HepG2 (cell line): Measurements from ENCODE around the gene RGS19. TPM values are rescaled to one million over a fixed set of nuclear protein-coding genes. Genes with fewer than 3 reads are reported as not detected.
A peak's percentile ranks its signal among the peaks of the same experiment; 100 is the strongest.

Experiments used
- ARID3A ChIP-seq: IDR thresholded peaks from 2 replicates; pipeline ENCODE4 v1.6.1; 2012; ENCODE audit warnings: low read depth, low read length, improper control_type of control experiment
- BRF2 ChIP-seq: sonication (generic); formaldehyde crosslinking; IDR thresholded peaks from 2 replicates; pipeline ENCODE4 v1.8.1; 2022; ENCODE audit warnings: mild to moderate bottlenecking, missing genetic modification reagents
- FOXA1 ChIP-seq, 2 experiments: fragments of 450-650 bp in 1 of 2; sonication (generic) in 1 of 2; formaldehyde crosslinking in 1 of 2; IDR thresholded peaks; 2 replicates each; pipeline versions ENCODE4 v1.4.0 to v1.6.1; 2016 to 2020; ENCODE audit warnings: missing genetic modification reagents in 1 of 2
- HNF1B ChIP-seq: sonication (generic); formaldehyde crosslinking; IDR thresholded peaks from 2 replicates; pipeline ENCODE4 v1.5.1; 2020; ENCODE audit warnings: mild to moderate bottlenecking, moderate library complexity, missing genetic modification reagents
- MTA1 ChIP-seq: sonication (generic); formaldehyde crosslinking; IDR thresholded peaks from 2 replicates; pipeline ENCODE4 v1.4.0; 2020; ENCODE audit warnings: missing genetic modification reagents, mild to moderate bottlenecking, borderline replicate concordance
- NONO ChIP-seq, 2 experiments: fragments of 450-650 bp in 1 of 2; sonication (generic) in 1 of 2; formaldehyde crosslinking in 1 of 2; IDR thresholded peaks in 1 of 2; conservative IDR thresholded peaks in 1 of 2; 2 replicates each; pipeline versions ENCODE4 v1.6.1 to v1.8.0; 2017 to 2022; ENCODE audit warnings: mild to moderate bottlenecking in 1 of 2, missing genetic modification reagents in 1 of 2, moderate library complexity in 1 of 2
- RBAK ChIP-seq: sonication (generic); formaldehyde crosslinking; IDR thresholded peaks from 2 replicates; pipeline ENCODE4 v1.5.1; 2020; ENCODE audit warnings: mild to moderate bottlenecking, missing genetic modification reagents
- REL ChIP-seq: sonication (generic); formaldehyde crosslinking; conservative IDR thresholded peaks from 2 replicates; pipeline ENCODE4 v1.8.0; 2022; ENCODE audit warnings: mild to moderate bottlenecking, missing genetic modification reagents, moderate library complexity
- SIX4 ChIP-seq: sonication (generic); formaldehyde crosslinking; IDR thresholded peaks from 2 replicates; pipeline ENCODE4 v1.4.0; 2020; ENCODE audit warnings: missing genetic modification reagents
- STAT6 ChIP-seq: sonication (generic); formaldehyde crosslinking; IDR thresholded peaks from 2 replicates; pipeline ENCODE4 v1.4.0; 2020; ENCODE audit warnings: missing genetic modification reagents, mild to moderate bottlenecking, borderline replicate concordance
- TBX3 ChIP-seq: fragments of 450-650 bp; IDR thresholded peaks from 2 replicates; pipeline ENCODE4 v1.6.1; 2017; ENCODE audit warnings: antibody characterized with exemption, mild to moderate bottlenecking, inconsistent platforms, borderline replicate concordance
- ZNF280D ChIP-seq: sonication (generic); formaldehyde crosslinking; IDR thresholded peaks from 2 replicates; pipeline ENCODE4 v1.5.1; 2020; ENCODE audit warnings: mild to moderate bottlenecking, missing genetic modification reagents
- ZNF441 ChIP-seq: sonication (generic); formaldehyde crosslinking; IDR thresholded peaks from 2 replicates; pipeline ENCODE4 v1.7.0; 2021; ENCODE audit warnings: missing genetic modification reagents, borderline replicate concordance
- ZNF510 ChIP-seq: sonication (generic); formaldehyde crosslinking; IDR thresholded peaks from 2 replicates; pipeline ENCODE4 v1.4.0; 2020; ENCODE audit warnings: low read depth, mild to moderate bottlenecking, missing genetic modification reagents
- ZNF547 ChIP-seq: sonication (generic); formaldehyde crosslinking; IDR thresholded peaks from 2 replicates; pipeline ENCODE4 v1.5.1; 2020; ENCODE audit warnings: mild to moderate bottlenecking, missing genetic modification reagents
- ZNF607 ChIP-seq: sonication (generic); formaldehyde crosslinking; IDR thresholded peaks from 2 replicates; pipeline ENCODE4 v1.5.1; 2020; ENCODE audit warnings: missing genetic modification reagents, mild to moderate bottlenecking, borderline replicate concordance
- ZNF616 ChIP-seq: sonication (generic); formaldehyde crosslinking; IDR thresholded peaks from 2 replicates; pipeline ENCODE4 v1.5.0; 2020; ENCODE audit warnings: low read depth, mild to moderate bottlenecking, missing genetic modification reagents
- polyA plus RNA-seq, 8 experiments: library from polyadenylated mRNA; depleted of rRNA in 3 of 8; stranded (reverse) in 7 of 8; unstranded in 1 of 8; fragments of >200 nt; fragmentation: Illumina TruSeq in 4 of 8; extraction: Trizol in 4 of 8; gene quantifications; 2 replicates each; pipeline versions ENCODE4 v1.2.1 to v1.2.3, GENCODE V29; 2011 to 2016; ENCODE audit warnings: low read depth in 4 of 8, missing spikeins in 1 of 8, mixed read lengths in 1 of 8; ENCODE audit not compliant: insufficient read depth in 1 of 8
- total RNA-seq, 5 experiments: library from RNA; depleted of rRNA; stranded (reverse); fragments of >200 nt; fragmentation: Illumina TruSeq; extraction: Trizol; gene quantifications; 2 replicates each; pipeline ENCODE4 v1.2.3, GENCODE V29; 2016; ENCODE audit warnings: low read depth in 1 of 5

Gene RGS19
- total and polyA plus RNA-seq, 2 of the 13 experiments (the other 11 are each of a cell fraction or from before 2014, with no cell fraction given): 10.7 to 11.9 TPM

GRCh38 chr20:64079273-64080012 is at the start of gene RGS19 (continued):
- no peak for TF ChIP-seq TBX3
- no peak for TF ChIP-seq NONO (IDR thresholded peaks at IDR 0.05)
- 0 out of 2 replicates have a peak, but pooled peaks have one; percentile 38 for TF ChIP-seq NONO (CRISPR knock-in tag; conservative IDR thresholded peaks at IDR 0.05)
- peak; percentile 66; the same call in 1 of the 2 replicates for TF ChIP-seq HNF1B
- TF ChIP-seq FOXA1 (IDR thresholded peaks at IDR 0.05): no peak
- no peak for TF ChIP-seq FOXA1 (CRISPR knock-in tag; IDR thresholded peaks at IDR 0.05)
- TF ChIP-seq RBAK (CRISPR knock-in tag): no peak
- peak; percentile 28; the same call in 1 of the 2 replicates for TF ChIP-seq ZNF441 (CRISPR knock-in tag)
- TF ChIP-seq REL (CRISPR knock-in tag): no peak
- TF ChIP-seq MTA1: peak; percentile 54; the same call in 1 of the 2 replicates
- TF ChIP-seq ZNF616 (CRISPR knock-in tag): peak; percentile 26; the same call in 1 of the 2 replicates
- no peak for TF ChIP-seq BRF2
- no peak for TF ChIP-seq ZNF280D (CRISPR knock-in tag)
- TF ChIP-seq ZNF547 (CRISPR knock-in tag): 0 out of 2 replicates have a peak, but pooled peaks have one; percentile 8
- TF ChIP-seq SIX4 (CRISPR knock-in tag): no peak
- no peak for TF ChIP-seq STAT6 (CRISPR knock-in tag)
- TF ChIP-seq ZNF510 (CRISPR knock-in tag): no peak
- TF ChIP-seq ZNF607 (CRISPR knock-in tag): peak; percentile 37; the same call in 1 of the 2 replicates
- TF ChIP-seq ARID3A: no peak
